ENCODE measurements around the gene TM7SF2. TPM values are rescaled to one million over a fixed set of nuclear protein-coding genes. Genes with fewer than 3 reads are reported as not detected.

Gene TM7SF2
- total RNA-seq, 1 experiment from 2014 or later, result 45.2 TPM

- Histone ChIP-seq H3K4me3 (ENCODE audit: insufficient read depth, low read depth, low read length) (no peak overlapping the region), H3K27me3 (ENCODE audit: control insufficient read depth, insufficient read depth, low read length) (no peaks in the 10 kb centered on the region), H3K36me3 (replicated peaks; ENCODE audit: control insufficient read depth, insufficient read depth, low read length) (peaks cover 3% of the 10 kb centered on the region)
- no peak for DNase-seq
These were observed 9.3 kb upstream of the TM7SF2 start for GRCh38 chr11:65102142-65103095.

- Histone ChIP-seq H3K27me3 (ENCODE audit: control insufficient read depth, insufficient read depth, low read length) (no peaks in the 10 kb centered on the region), H3K36me3 (replicated peaks; ENCODE audit: control insufficient read depth, insufficient read depth, low read length) (peaks cover 3% of the 10 kb centered on the region; the same call in 1 of the 2 replicates), H3K4me3 (ENCODE audit: insufficient read depth, low read depth, low read length) (no peak overlapping the region)
- no peak for DNase-seq
These were observed 8.2 kb upstream of the TM7SF2 start for GRCh38 chr11:65103476-65103875.

- no peak for DNase-seq
- peaks cover 3% of the 10 kb centered on the region for H3K36me3 ChIP-seq (replicated peaks; ENCODE audit: control insufficient read depth, insufficient read depth, low read length)
- H3K4me3 ChIP-seq (ENCODE audit: insufficient read depth, low read depth, low read length), result no peak overlapping the region
- H3K27me3 ChIP-seq (ENCODE audit: control insufficient read depth, insufficient read depth, low read length), result no peaks in the 10 kb centered on the region
These were observed 7.0 kb upstream of the TM7SF2 start for GRCh38 chr11:65104628-65105027.

- DNase-seq, result no peak
- peaks cover 3% of the 10 kb centered on the region for H3K36me3 ChIP-seq (replicated peaks; ENCODE audit: control insufficient read depth, insufficient read depth, low read length)
- no peak overlapping the region for H3K4me3 ChIP-seq (ENCODE audit: insufficient read depth, low read depth, low read length)
- H3K27me3 ChIP-seq (ENCODE audit: control insufficient read depth, insufficient read depth, low read length), result no peaks in the 10 kb centered on the region
These were observed 4.6 kb upstream of the TM7SF2 start for GRCh38 chr11:65107078-65107477.

GRCh38 chr11:65107751-65108468 is 3.8 kb upstream of the TM7SF2 start:
- DNase-seq, result peak; percentile 55
- Histone ChIP-seq H3K4me3 (ENCODE audit: insufficient read depth, low read depth, low read length) (no peak overlapping the region), H3K36me3 (replicated peaks; ENCODE audit: control insufficient read depth, insufficient read depth, low read length) (no peaks in the 10 kb centered on the region; the same call in none of the 2 replicates), H3K27me3 (ENCODE audit: control insufficient read depth, insufficient read depth, low read length) (no peaks in the 10 kb centered on the region)

GRCh38 chr11:65108469-65109123 is 3.1 kb upstream of the TM7SF2 start:
- no peak for DNase-seq
- Histone ChIP-seq H3K36me3 (replicated peaks; ENCODE audit: control insufficient read depth, insufficient read depth, low read length) (no peaks in the 10 kb centered on the region; the same call in none of the 2 replicates), H3K4me3 (ENCODE audit: insufficient read depth, low read depth, low read length) (no peak overlapping the region), H3K27me3 (ENCODE audit: control insufficient read depth, insufficient read depth, low read length) (no peaks in the 10 kb centered on the region)

- no peaks in the 10 kb centered on the region for H3K27me3 ChIP-seq (ENCODE audit: control insufficient read depth, insufficient read depth, low read length)
- peak; percentile 51 for DNase-seq
- no peak overlapping the region for H3K4me3 ChIP-seq (ENCODE audit: insufficient read depth, low read depth, low read length)
- H3K36me3 ChIP-seq (replicated peaks; ENCODE audit: control insufficient read depth, insufficient read depth, low read length), result no peaks in the 10 kb centered on the region; the same call in none of the 2 replicates
These were observed 2.2 kb upstream of the TM7SF2 start for GRCh38 chr11:65109231-65110198.

- H3K4me3 ChIP-seq (ENCODE audit: insufficient read depth, low read depth, low read length), result no peak overlapping the region
- H3K36me3 ChIP-seq (replicated peaks; ENCODE audit: control insufficient read depth, insufficient read depth, low read length), result no peaks in the 10 kb centered on the region; the same call in none of the 2 replicates
- peak; percentile 97 for DNase-seq
- no peaks in the 10 kb centered on the region for H3K27me3 ChIP-seq (ENCODE audit: control insufficient read depth, insufficient read depth, low read length)
These were observed 1.3 kb upstream of the TM7SF2 start for GRCh38 chr11:65110354-65110861.

GRCh38 chr11:65111159-65111743 is 421 bp upstream of the TM7SF2 start:
- DNase-seq, result no peak
- H3K27me3 ChIP-seq (ENCODE audit: control insufficient read depth, insufficient read depth, low read length), result no peaks in the 10 kb centered on the region
- H3K4me3 ChIP-seq (ENCODE audit: insufficient read depth, low read depth, low read length), result no peak overlapping the region
- peaks cover 3% of the 10 kb centered on the region for H3K36me3 ChIP-seq (replicated peaks; ENCODE audit: control insufficient read depth, insufficient read depth, low read length)

GRCh38 chr11:65112546-65113360 is 1.1 kb downstream of the TM7SF2 start:
- Histone ChIP-seq H3K36me3 (replicated peaks; ENCODE audit: control insufficient read depth, insufficient read depth, low read length) (peaks cover 3% of the 10 kb centered on the region), H3K27me3 (ENCODE audit: control insufficient read depth, insufficient read depth, low read length) (no peaks in the 10 kb centered on the region), H3K4me3 (ENCODE audit: insufficient read depth, low read depth, low read length) (peak overlapping the region; percentile 87)
- peak; percentile 93 for DNase-seq

- DNase-seq, result no peak
- peaks cover 3% of the 10 kb centered on the region for H3K36me3 ChIP-seq (replicated peaks; ENCODE audit: control insufficient read depth, insufficient read depth, low read length)
- no peaks in the 10 kb centered on the region for H3K27me3 ChIP-seq (ENCODE audit: control insufficient read depth, insufficient read depth, low read length)
- H3K4me3 ChIP-seq (ENCODE audit: insufficient read depth, low read depth, low read length), result peak overlapping the region; percentile 87
These were observed 1.7 kb downstream of the TM7SF2 start for GRCh38 chr11:65113361-65113756.

GRCh38 chr11:65113839-65114238 is 2.2 kb downstream of the TM7SF2 start:
- DNase-seq, result no peak
- H3K27me3 ChIP-seq (ENCODE audit: control insufficient read depth, insufficient read depth, low read length), result no peaks in the 10 kb centered on the region
- no peak overlapping the region for H3K4me3 ChIP-seq (ENCODE audit: insufficient read depth, low read depth, low read length)
- H3K36me3 ChIP-seq (replicated peaks; ENCODE audit: control insufficient read depth, insufficient read depth, low read length), result peaks cover 5% of the 10 kb centered on the region

Measured in H7 (cell line).